ENCODE results near the gene SHH.

Gene SHH

DNA sequence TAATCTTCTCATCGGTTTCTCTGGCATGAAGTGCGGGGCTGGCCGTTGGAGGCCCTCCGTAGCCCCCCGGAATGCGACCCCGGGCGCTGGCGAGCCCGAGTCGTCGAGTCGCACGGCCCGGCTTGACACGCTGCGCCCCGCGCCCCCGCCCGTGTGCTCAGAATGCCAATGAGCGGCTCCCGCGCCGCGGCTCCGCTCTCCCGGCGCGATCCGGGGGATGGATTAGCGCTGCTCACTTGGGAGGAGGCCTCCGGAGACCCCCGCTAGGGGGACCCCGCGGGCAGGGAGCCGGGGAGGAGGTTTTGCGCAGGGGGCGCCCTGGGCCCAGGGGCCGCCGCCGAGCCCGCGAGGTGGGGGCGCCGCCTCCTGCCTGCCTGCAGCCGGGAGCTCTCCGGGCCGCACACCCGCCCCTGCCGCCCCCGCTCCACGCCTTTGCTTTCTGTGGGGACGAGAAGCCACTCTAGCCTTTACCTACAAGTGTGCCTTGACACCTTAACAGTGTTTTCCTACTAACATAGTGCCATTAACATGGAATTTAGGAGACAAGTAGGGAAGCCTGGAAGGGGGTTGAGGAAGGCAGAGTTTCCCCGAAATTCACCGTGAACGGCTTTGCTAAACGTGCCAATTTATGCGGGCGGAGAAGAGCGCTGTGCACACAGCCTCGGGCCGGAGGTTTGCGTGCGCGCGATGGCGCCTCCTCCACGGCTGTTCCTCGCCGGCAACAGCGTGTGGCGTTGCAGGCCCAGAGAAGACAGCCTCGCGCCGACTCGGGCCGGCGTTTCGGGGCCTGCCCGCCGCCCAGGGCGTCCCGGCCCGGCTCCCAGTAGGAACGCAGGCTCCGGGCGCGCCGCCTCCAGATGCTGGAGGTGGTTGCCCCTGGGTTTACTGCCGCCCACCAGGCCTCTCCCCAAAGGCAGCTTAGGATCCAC lies 7.1 kb downstream of the SHH start:
- no peak for FAIRE-seq

DNA sequence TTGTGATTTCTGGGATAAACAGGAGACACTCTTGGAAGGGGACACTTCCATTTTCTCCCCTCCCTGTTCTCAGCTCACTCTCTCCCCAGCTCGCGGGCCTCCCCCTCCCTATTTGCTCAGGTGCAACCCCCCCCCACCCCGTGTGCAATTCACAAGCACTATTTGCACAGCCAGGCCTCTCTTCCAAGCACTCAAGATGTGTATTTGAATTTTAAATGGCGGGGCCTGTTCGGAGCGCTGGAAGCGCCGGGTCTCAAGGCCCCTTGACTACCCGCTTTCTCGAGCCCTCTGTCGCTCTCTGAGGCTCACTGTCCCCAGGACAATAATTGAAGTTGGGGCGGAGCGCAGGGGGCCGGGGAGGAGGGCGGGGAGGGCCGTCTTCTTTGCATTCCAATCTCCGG lies 7.8 kb downstream of the SHH start:
- no peak for FAIRE-seq

DNA sequence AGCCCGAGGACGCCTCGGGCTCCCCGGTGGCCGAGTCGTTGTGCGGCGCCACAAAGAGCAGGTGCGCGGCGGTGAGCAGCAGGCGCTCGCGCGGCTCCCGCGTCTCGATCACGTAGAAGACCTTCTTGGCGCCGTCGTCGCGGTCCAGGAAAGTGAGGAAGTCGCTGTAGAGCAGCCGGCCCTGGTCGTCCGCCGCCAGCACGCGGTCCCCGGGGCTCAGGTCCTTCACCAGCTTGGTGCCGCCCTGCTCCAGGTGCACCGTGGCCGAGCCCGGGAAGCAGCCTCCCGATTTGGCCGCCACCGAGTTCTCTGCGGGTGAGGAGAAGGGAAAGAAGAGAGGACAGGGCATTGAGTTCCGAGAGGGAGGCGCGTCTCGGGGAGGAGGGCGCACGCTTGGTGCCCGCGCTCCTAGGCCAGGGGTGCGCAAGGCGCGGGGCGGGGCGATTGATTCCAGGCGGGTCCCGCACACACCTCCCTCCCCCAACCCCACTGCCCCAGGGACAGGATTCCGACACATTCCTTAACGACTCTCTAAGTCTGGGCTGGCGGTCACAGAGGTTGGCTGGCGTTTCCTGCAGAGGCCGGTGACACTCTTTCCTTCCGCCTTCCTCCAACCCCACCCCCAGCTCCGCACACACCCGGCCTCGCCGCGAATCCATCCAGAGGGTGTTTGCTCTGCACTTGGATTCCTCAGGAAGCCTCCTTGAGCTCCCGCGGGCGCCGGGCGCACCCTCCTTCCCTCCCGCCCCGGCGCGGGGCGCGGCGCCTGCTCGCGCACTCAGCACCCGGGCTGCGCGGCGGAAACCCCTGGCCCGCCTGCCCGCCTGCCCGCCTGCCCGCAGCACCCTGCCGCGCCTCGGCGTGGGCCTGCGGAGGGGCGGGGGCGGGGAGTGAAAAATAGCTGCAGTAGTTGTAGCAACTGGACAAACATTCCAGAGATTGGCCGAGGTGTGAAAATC lies 8.6 kb downstream of the SHH start:
- no peak for FAIRE-seq

DNA sequence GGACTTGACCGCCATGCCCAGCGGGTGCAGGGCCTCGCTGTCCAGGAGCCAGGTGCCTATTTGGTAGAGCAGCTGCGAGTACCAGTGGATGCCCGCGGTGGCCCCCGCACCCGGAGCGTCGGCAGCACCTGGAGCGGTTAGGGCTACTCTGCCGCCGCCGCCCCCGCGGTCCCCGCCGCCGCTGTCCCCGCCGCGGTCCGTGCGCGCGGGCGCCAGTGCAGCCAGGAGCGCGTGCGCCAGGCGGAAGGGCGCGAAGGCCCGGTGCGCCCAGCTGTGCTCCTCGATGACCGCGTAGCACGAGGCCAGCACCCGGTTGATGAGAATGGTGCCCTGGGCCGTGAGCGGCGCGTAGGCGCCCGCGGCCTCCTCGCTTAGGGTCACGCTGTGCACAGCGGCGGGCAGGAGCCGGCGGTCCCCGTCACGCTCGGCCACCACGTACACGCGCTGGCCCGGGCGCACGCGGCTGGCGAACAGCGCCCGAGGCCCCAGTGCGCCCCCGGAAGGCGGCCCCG lies 9.3 kb downstream of the SHH start:
- no peak for FAIRE-seq

DNA sequence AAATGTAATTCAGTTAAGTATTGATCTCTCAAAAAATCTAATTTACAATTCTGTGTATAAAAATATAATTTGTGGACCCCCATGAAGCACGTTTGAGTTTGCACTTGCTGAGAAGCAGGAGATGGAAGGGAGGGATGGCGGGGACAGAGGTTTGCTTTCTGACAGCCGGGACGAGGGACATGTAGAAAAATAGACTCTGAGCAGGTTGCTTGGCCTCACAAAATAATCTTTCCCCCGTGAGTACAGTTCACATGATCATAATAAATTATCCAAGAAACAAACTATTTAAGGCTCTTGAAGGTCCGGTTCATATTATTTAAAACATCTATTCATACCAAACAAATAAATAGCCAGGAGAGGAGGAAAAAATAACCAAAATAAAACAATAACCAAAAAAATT lies 10.0 kb downstream of the SHH start:
- FAIRE-seq: no peak

DNA sequence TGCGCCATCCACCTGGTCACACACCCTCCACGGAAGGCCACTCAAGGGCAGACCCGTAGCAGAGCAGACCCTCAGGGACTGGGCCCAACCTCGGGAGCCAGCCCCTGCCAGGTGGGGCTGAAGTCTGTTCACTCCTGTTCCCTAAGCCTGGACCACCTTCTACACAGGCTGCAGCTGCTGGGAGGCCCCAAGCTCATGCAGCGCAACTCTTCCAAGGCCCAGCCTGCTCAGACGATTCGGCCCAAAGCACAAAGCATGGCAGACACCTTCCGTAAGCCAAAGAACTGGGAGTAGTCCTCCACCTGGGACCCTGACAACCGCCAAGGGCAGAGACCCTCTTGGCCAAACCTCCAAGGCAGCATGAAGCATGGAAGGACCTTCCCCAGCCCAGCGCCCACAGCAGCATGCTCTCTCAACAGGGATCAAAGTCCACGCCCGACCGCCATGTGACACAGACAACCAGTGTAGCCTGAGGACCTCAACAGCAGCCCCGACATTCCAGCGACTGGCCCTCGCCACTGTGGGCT lies 11.5 kb downstream of the SHH start:
- no peak for FAIRE-seq

DNA sequence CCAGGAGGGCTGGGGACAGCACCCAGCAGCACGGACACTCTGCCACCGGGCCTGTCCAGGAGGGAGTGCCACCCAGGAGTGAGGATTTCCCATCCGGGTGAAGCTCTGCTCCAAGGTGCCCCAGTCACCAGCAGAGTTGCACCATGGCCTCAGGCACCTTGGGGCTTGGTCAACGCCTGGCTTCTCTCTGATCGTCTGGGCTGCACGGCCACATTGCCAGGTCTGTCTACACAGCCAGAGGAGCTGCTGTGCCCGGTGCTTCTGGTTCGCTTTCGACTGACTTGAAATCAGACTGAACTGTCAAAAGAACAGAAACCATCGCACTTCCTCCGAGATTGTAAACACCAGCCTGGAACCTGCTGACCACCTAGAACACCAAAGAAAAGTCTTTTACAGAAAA lies 12.0 kb downstream of the SHH start:
- no peak for FAIRE-seq

DNA sequence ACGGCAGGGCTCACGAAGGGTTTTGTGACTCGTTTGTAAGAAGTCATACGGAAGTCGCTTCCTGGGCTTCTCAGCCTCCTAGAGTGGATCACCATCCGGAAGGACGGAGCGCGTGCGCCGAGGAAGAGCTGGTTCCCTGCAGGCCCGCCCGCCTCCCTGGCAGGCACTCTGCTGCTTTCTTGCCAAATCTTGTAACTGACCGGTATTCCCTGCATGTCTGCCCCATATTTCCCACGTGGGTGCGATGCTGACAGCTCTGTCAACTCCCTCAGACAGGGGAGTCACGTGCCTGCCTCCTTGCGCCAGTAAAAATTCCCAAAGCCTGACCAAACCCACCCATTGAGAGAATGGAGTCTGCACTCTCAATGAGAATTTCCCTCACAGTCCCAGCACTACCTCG lies 12.7 kb downstream of the SHH start:
- no peak for FAIRE-seq

DNA sequence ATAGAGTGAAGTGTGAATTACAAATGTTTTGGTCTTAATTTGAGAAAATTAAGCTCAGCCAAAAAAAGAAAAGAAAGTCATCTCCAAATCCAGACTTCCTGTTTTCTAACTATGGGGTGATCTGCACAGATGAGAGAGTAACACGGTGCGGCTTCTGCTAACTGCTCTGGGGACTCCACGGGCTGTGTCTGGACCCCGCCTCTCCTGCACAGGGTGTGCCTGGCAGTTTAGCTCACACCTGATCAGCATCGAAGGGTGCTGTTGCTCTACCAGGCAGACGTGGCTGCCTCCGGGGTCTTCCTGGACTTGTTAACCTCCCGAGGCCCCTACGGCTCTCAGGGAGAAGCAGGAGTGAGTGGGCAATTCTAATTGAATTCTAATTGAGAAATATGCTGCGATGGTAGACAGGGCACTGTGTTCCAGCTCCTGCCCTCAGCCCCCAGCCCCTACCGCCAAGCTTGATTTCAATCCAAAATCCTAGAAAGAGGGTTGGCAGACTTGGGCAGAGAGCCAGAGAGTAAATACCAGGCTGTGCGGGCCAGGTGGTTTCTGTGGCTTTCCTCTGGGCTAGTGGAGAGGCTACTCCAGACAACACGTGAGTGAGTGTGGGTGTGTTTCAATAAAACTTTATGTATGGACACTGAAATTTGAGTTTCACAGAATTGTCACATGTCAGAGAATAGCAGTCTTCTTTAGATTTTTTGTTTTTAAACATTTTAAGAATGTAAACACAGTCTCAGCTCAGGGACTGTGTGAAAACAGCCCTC lies 13.4 kb downstream of the SHH start:
- FAIRE-seq: no peak

DNA sequence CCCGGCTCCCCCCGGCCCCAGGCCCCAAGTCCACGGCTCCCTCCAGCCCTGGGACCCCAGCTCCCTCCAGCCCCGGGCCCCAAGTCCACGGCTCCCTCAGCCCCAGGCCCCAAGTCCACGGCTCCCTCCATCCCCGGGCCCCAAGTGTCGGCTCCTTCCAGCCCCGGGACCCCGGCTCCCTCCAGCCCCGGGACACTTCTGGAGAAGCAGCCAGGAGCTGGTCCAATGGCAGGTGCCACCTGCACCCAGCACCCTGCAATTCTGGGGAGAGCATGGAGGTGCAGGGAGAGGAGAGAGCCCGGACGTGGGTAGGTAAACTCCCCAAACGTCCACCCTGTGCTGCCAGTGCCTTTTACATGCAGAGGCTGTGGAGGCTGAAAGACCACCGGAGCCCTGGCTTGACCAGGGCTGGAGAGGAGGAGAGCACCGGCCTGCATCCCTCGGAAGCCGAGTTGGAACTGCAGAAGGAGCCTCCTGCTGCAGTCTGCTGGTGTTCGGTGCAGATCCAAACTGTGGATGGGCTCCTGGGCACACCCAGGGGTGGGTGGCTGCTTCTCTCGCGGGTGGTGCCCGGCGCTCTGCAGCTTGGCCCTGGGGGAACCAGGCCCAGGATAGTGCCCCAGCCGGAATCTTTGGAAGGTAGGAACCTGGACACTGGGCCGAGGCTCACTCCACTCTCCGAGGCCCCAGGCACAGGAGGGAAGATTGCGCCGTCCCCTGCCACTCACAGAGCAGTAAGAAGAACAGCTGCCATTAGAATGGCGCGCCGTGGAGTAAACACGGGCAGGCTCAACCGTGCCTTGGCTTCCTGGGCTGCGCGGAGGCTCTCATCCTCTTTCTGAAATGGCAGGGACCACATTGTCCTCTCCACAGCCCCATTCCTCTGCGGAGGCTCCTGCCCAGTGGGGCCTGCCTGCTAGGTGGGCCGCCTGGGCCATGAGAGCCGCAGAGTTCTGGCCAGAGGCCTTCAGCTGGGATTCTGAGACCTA lies 14.7 kb downstream of the SHH start:
- no peak for FAIRE-seq

DNA sequence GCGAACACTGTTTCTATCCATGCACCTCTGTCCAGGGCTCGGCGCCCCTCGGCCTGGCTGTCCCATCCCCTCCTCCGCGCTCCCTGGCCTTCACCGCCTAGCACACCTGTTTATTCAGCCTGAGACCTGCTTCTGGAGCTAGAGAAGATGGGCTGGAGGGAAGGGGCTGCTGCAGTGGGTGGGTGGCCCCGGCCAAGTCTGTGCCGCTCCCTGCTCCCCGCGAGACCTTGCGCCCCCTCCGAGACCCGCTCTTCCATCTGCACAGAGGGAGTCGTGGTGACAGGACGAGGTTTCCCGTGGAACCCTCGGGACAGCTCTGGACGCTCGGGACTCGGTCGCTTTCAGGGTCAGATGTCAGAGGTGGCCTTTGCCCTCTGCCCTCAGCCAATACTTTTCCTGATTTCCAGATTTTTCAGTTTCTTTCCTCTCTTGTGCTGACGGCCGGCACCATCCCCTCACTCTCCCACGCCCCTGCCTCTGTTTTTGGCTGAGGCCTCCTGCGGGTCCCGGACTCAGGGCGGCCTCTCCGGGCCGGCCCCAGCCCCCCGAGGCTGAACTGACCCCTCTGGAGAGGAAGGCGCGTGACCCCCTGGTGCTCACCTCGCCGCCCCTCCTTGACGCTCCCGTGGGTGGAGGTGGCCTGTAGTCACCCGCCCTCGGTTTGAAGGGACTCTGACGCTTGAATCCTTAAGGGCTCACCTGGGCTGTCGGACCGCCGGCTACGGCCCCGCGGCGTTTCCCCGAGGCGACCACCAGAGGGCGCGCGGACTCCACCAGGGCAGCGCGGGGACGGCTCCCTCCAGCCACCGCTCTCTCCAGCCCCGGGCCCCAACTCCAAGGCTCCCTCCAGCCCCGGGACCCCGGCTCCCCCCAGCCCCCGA lies 15.6 kb downstream of the SHH start:
- no peak for FAIRE-seq

DNA sequence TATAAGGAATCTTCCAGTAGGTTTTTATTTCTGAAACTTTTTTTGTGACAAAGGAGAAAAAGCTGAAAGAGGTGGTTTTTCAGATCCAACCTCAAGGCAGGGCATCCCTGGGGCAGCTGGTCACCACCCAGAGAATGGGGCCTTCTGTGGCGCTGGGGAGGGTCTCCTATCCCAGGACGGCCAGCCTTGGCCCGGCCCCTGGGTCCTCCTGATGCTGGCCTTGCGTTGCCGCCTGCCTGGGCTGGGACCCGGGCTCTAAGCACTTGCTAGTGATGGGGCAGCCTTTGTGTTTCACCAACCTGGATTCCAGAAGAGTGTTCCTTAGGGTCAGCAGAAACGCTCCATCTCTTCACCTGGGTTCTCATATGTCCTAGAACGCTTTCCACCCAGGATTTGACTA lies 16.3 kb downstream of the SHH start:
- no peak for FAIRE-seq

DNA sequence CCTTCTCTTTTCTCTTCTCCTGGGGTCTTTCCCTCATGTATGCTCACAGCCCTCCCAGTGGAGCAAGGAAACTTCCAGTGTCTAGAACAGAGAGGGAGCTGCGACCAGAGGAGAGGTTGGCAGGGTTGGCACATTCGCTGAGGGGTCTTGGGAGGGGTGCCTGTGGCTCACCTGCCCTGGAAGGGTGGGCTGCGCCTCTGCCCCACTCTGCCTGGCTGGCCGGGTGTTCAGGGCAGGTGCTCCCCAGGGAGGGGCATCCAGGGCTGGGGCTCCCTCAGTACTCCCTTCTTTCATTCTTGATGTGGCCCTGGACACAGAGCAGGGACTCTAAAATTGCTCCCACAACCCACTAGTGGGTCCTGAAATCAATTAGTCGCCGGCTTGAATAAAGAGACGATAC lies 16.9 kb downstream of the SHH start:
- no peak for FAIRE-seq

DNA sequence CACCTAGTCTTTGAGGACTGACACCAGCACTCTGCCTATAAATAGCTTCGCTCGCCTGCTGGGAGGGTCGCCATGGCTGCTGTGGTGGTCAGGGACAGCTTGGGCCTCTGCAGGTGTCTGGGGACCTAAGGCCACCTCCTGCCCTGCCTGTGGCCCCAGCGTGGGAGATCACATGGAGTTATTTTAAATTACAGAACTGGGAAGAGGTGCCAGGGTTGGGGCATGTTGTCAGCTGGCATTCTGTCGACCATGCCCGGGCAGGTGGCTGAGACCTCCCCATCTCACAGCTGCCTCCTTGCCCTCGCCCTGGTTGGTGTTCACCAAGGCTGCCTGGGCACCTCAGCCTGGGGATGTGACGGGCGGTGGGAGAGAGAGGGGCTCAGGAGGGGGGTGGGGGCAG lies 18.1 kb downstream of the SHH start:
- no peak for FAIRE-seq

DNA sequence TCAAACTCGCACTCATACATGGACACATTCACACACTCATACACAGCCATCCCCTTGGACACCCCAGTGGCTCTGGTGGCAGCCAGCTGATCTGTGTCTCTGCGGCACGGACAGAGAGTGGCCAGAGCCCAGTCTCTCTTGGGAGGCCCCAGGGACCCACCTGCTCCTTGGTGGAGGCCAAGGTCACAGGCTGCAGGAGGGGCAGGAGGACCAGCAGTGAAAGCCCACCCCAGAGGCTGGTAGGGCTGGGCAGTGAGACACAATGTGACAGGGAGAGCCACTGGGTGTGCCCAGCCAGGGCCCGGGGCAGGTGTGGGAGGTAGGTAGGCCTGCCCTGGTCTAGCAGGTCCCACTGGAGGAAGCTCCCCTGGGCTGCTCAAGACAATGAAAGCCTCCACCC lies 18.5 kb downstream of the SHH start:
- no peak for FAIRE-seq

DNA sequence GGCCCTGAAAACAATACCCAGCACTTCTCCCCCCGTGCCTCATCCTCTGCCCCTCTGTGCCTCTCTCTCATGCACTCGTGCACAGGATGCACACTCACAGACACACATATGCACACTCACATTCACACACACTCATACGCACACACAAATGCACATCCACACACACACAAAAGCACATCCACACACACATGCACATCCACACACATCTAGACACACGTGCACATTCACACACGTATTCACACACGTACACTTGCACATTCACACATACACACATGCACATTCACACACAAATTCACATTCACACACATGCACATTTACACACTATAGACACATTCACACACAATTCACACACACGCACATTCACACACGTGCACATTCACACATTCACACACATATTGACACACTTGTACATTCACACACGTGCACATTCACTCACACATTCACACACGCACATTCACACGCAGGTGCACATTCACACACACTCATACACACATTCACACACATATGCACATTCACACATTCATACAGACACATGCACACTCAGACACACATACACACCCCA lies 19.2 kb downstream of the SHH start:
- no peak for FAIRE-seq

DNA sequence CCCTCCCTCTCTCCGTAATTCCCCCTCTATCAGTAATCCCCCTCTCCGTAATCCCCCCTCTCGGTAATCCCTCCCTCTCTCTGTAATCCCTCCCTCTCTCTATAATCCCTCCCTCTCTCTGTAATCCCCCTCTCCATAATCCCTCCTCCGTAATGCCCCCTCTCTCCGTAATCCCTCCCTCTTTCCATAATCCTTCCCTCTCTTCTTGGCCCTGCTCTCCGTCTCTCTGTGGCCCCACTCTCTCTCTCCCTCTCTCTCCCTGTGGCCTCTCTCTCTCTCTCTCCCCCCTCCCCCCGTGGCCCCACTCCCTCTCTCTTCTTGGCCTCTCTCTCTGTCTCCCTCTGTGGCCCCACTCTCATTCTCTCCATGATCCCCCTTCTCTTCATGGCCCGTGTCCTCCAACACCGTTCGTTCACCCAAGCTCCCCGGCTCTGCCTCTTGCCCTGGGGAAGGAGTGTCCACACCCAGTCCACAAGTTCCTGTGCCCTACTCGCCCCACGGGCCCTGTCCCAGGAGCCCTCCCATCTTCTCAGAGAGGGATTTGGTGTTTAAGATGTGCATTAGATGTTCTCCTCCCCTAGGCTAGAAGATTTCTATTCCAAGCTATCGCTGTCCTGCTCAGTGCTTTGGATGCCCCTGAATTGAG lies 19.8 kb downstream of the SHH start:
- FAIRE-seq: no peak

DNA sequence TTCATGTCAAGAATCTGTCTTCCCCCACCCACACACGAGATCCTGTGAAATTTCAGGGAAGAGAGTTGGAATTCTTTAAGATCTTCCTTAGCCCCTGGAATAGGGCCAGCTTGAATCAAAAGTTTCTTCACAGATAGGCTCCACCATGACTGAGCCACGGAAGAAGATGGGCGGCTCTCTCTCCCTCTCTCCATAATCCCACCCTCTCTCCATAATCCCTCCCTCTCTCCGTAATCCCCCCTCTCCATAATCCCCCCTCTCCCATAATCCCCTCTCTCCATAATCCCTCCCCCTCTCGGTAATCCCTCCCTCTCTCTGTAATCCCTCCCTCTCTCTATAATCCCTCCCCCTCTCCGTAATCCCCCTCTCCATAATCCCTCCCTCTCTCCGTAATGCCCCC lies 20.4 kb downstream of the SHH start:
- no peak for FAIRE-seq

DNA sequence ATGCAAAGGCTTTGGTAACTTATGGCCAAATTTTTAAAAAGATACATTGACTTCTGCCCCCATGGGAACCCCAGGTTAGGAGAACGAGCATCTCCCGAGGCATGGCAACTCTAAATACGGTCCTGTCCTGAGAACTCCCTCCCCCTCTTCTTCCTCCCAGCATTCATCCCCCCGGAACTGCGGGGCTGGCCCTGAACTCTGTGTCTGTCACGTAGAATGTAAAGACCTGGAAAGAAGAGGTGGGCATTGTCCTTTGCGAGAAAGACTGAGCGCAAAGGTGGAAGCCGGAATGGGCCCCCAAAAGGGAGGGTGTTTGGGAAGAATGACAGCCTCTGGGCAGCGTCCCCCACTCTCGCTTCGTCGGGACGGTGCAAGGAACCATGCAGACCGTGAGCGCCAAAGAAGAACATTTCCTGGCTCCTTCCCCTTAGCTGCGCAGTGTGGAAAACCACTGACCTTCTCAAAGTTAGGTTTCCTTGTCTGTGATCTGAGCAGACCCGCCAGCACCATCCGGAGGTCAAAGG lies 21.0 kb downstream of the SHH start:
- FAIRE-seq: no peak

Measured in A204.1 (cell line).